Neural cell (in vitro differentiated cells): Measurements from ENCODE around the gene LILRB5. TPM values are rescaled to one million over a fixed set of nuclear protein-coding genes. Genes with fewer than 3 reads are reported as not detected.
"Not testable (repeated sequence)": the region's sequence is repeated elsewhere in the genome, so short reads cannot be mapped to it uniquely, and the experiment has no call there.

ENCODE experiments used
- H2AFZ ChIP-seq: fragments of 200-600, 300-800 bp; sonication (generic), shearing (Covaris generic); 2 replicates; pipeline ENCODE4 v1.6.0; 2014; ENCODE audit warnings: low read depth, mild to moderate bottlenecking, antibody characterized with exemption, low read length, moderate library complexity
- H3F3A ChIP-seq: fragments of 200-600 bp; shearing (Covaris generic); 2 replicates; pipeline ENCODE4 v1.6.1; 2016; ENCODE audit warnings: mild to moderate bottlenecking, moderate library complexity, mixed read lengths, antibody characterized with exemption, low read length; ENCODE audit not compliant: insufficient read depth, poor library complexity, severe bottlenecking
- H3K27ac ChIP-seq: fragments of 200-600, 300-800 bp; sonication (generic), shearing (Covaris generic); 2 replicates; pipeline ENCODE4 v1.5.1; 2014; ENCODE audit warnings: mild to moderate bottlenecking, low read length, moderate library complexity
- H3K27me3 ChIP-seq: fragments of 300-800, 200-600 bp; sonication (generic), shearing (Covaris generic); 2 replicates; pipeline ENCODE4 v1.6.0; 2014; ENCODE audit warnings: mild to moderate bottlenecking, low read depth, low read length, moderate library complexity; ENCODE audit not compliant: insufficient read depth
- H3K36me3 ChIP-seq: fragments of 300-800, 200-600 bp; sonication (generic), shearing (Covaris generic); 2 replicates; pipeline ENCODE4 v1.5.1; 2014; ENCODE audit warnings: mild to moderate bottlenecking, antibody characterized with exemption, low read length, moderate library complexity; ENCODE audit not compliant: insufficient read depth
- H3K4me2 ChIP-seq: fragments of 300-800, 200-600 bp; sonication (generic), shearing (Covaris generic); 2 replicates; pipeline ENCODE4 v1.6.0; 2014; ENCODE audit warnings: mild to moderate bottlenecking, low read length
- H3K4me3 ChIP-seq: fragments of 300-800, 200-600 bp; sonication (generic), shearing (Covaris generic); 2 replicates; pipeline ENCODE4 v1.5.1; 2014; ENCODE audit warnings: mild to moderate bottlenecking, low read length, moderate library complexity
- H3K79me2 ChIP-seq: fragments of 200-600 bp; shearing (Covaris generic); replicated peaks from 2 replicates; pipeline ENCODE4 v1.6.0; 2014; ENCODE audit warnings: mild to moderate bottlenecking, low read length, moderate library complexity; ENCODE audit not compliant: insufficient read depth
- H3K9ac ChIP-seq: fragments of 300-800, 200-600 bp; sonication (generic), shearing (Covaris generic); 2 replicates; pipeline ENCODE4 v1.6.1; 2016; ENCODE audit warnings: mild to moderate bottlenecking, low read length, mixed read lengths
- H3K9me2 ChIP-seq: fragments of 200-600 bp; shearing (Covaris generic); 2 replicates; pipeline ENCODE4 v1.6.1; 2016; ENCODE audit warnings: mild to moderate bottlenecking, low read length, mixed read lengths; ENCODE audit not compliant: insufficient read depth
- H3K9me3 ChIP-seq: fragments of 200-600, 300-800 bp; sonication (generic), shearing (Covaris generic); 2 replicates; pipeline ENCODE4 v1.6.1; 2016; ENCODE audit warnings: mild to moderate bottlenecking, mixed run types, low read length, moderate library complexity, mixed read lengths
- H4K20me1 ChIP-seq: fragments of 200-600 bp; shearing (Covaris generic); 2 replicates; pipeline ENCODE4 v1.6.1; 2016; ENCODE audit warnings: mild to moderate bottlenecking, mixed run types; ENCODE audit not compliant: insufficient read depth
- polyA plus RNA-seq: library from polyadenylated mRNA; depleted of rRNA; stranded (reverse); fragments of >200 nt; gene quantifications from 2 replicates; pipeline ENCODE4 v1.2.3, GENCODE V29; 2014

The LILRB5 gene
- polyA plus RNA-seq, 1 donor from 2014 or later, result not detected

DNA sequence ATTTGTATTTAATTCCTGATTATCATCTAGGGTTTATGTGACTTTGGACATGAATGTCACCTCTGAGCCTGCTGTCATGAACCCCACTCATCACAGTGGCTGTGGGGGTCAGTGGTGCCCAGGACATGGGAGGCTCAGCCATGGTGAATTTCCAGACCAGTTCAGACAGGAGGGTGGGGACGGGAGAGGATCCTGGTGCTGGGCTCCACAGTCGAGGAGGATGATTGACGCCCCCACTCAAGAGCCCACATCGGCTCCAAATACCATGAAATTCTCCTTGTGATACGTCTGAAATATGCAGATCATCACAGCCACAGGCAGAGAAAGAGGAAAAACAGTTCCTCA lies 33.2 kb downstream of the LILRB5 start:
- not testable (repeated sequence) for H2AFZ ChIP-seq, H3K79me2 ChIP-seq, H3K4me3 ChIP-seq, H3K4me2 ChIP-seq, H3K9me2 ChIP-seq, H3F3A ChIP-seq, H3K27me3 ChIP-seq, H3K9ac ChIP-seq, H3K27ac ChIP-seq, H4K20me1 ChIP-seq, H3K36me3 ChIP-seq, H3K9me3 ChIP-seq

DNA sequence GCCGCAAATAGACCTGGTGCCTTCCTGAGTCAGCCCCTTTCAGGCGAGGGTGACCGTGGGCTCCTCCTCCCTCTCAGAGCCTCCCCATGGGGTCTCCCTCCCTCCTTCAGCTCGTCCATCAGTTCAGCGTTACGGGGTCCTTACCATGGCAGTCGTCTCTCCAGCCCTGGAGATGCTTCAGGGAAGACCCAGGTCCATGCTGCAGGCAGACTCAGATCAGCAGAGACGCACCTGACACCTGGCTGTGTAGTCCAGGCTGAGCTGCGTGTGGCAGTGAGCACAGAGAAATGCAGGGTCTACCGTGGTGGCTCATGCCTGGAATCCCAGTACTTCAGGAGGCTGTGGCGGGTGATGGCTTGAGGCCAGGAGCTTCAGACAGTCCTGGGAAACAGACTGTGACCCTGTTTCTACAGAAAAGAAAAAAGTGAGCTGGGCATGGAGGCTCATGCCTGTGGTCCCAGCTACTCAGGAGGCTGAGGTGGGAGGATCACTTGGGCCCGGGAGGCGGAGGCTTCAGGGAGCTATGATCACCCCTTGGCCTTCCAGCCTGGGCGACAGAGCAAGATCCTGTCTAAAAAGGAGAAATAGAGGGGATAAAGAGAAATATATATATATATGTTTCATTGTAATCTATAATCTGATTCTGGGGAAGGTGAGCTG lies 33.7 kb downstream of the LILRB5 start:
- not testable (repeated sequence) for H3K27ac ChIP-seq, H3K9me3 ChIP-seq, H3K79me2 ChIP-seq, H3F3A ChIP-seq, H4K20me1 ChIP-seq, H3K27me3 ChIP-seq, H3K4me3 ChIP-seq, H3K9me2 ChIP-seq, H3K9ac ChIP-seq, H2AFZ ChIP-seq, H3K36me3 ChIP-seq, H3K4me2 ChIP-seq

GRCh38 chr19:54222474-54223276 lies 34.4 kb downstream of the LILRB5 start, which contains the start of gene LILRB3:
Gene LILRB3, minus strand, starts transcription at chr19:54223007. Its CDS starts 31 bp downstream, at chr19:54222976.
- not testable (repeated sequence) for H3K9me3 ChIP-seq, H3K4me2 ChIP-seq, H3K27ac ChIP-seq, H3K4me3 ChIP-seq, H3K27me3 ChIP-seq, H3F3A ChIP-seq, H3K9ac ChIP-seq, H3K36me3 ChIP-seq, H3K9me2 ChIP-seq, H3K79me2 ChIP-seq, H2AFZ ChIP-seq, H4K20me1 ChIP-seq

- H3K27ac ChIP-seq, H3K9me3 ChIP-seq, H3K9me2 ChIP-seq, H3K36me3 ChIP-seq, H4K20me1 ChIP-seq, H3K4me2 ChIP-seq, H2AFZ ChIP-seq, H3K79me2 ChIP-seq, H3F3A ChIP-seq, H3K4me3 ChIP-seq, H3K9ac ChIP-seq, H3K27me3 ChIP-seq: not testable (repeated sequence)
Measured at GRCh38 chr19:54221947-54222346, 35.1 kb downstream of the LILRB5 start.

GRCh38 chr19:54219702-54220101 lies 37.4 kb downstream of the LILRB5 start:
- H3K79me2 ChIP-seq, H4K20me1 ChIP-seq, H3K9ac ChIP-seq, H2AFZ ChIP-seq, H3K4me3 ChIP-seq, H3K9me3 ChIP-seq, H3K27ac ChIP-seq, H3K4me2 ChIP-seq, H3F3A ChIP-seq, H3K36me3 ChIP-seq, H3K27me3 ChIP-seq, H3K9me2 ChIP-seq: not testable (repeated sequence)
